Transverse colon (tissue), 4 donors: Measurements from ENCODE around the gene CUZD1. TPM values are rescaled to one million over a fixed set of nuclear protein-coding genes. Genes with fewer than 3 reads are reported as not detected.

Source experiments
- DNase-seq: peaks from one replicate; pipeline ENCODE4 v3.0.0-alpha.2; 2019
- H3K27ac ChIP-seq, 4 donors: fragments of 200-600 bp; sonication (generic); 2 replicates each; pipeline ENCODE4 v1.5.1; 2016 to 2018; ENCODE audit warnings: inconsistent platforms in 4 of 4
- H3K27me3 ChIP-seq: fragments of 200-600 bp; sonication (generic); 2 replicates; pipeline ENCODE4 v1.5.1; 2017; ENCODE audit warnings: inconsistent platforms
- H3K36me3 ChIP-seq, 4 donors: fragments of 200-600 bp; sonication (generic); 2 replicates each; pipeline ENCODE4 v1.5.1; 2017 to 2019; ENCODE audit warnings: inconsistent platforms in 4 of 4
- H3K4me1 ChIP-seq, 4 donors: fragments of 200-600 bp; sonication (generic); 2 replicates each; pipeline ENCODE4 v1.5.1; 2017 to 2020; ENCODE audit warnings: inconsistent platforms in 4 of 4
- H3K4me3 ChIP-seq, 4 donors: fragments of 200-600 bp; sonication (generic); 1 replicate in 1 of 4; 2 replicates in 3 of 4; pipeline versions ENCODE4 v1.5.1 to v1.6.1; 2017 to 2019; ENCODE audit warnings: inconsistent platforms in 4 of 4
- H3K9me3 ChIP-seq, 2 donors: fragments of 200-600 bp; sonication (generic); 2 replicates each; pipeline ENCODE4 v1.5.1; 2017 to 2019; ENCODE audit warnings: inconsistent platforms in 2 of 2
- CTCF ChIP-seq, 5 experiments: fragments of 200-600 bp in 3 of 5; fragments of 450-650 bp in 2 of 5; sonication (generic) in 3 of 5; IDR thresholded peaks; 1 replicate in 2 of 5; 2 replicates in 3 of 5; pipeline ENCODE4 v1.5.1; 2016 to 2017; ENCODE audit warnings: antibody characterized with exemption in 5 of 5, inconsistent platforms in 3 of 5, mild to moderate bottlenecking in 2 of 5, moderate library complexity in 1 of 5
- EP300 ChIP-seq: sonication (generic); formaldehyde crosslinking; IDR thresholded peaks from one replicate; pipeline ENCODE4 v1.6.1; 2017; ENCODE audit warnings: antibody characterized with exemption, low read depth
- POLR2A ChIP-seq: fragments of 450-650 bp; IDR thresholded peaks from one replicate; pipeline ENCODE4 v1.6.1; 2016; ENCODE audit warnings: antibody characterized with exemption, mild to moderate bottlenecking, moderate library complexity
- POLR2AphosphoS5 ChIP-seq, 3 donors: sonication (generic); formaldehyde crosslinking; IDR thresholded peaks; one replicate each; pipeline ENCODE4 v1.6.1; 2016; ENCODE audit warnings: antibody characterized with exemption in 3 of 3
- whole genome bisulfite sequencing, 2 donors: methylation state at CpG; one replicate each; pipeline ENCODE4 v1.1.5; 2018; ENCODE audit warnings: low coverage in 1 of 2; 5-methylcytosine and 5-hydroxymethylcytosine counted together
- in situ Hi-C, 4 donors: fragments of 200-750 bp; cut with MboI; loops; one replicate each; pipeline versions ENCODE4 v1.15.0 to v1.15.1; 2017; ENCODE audit warnings: low sequenced_read_pairs in 3 of 4, low pct_ligation_motif_present in 1 of 4, low pct_unique_long_range_greater_than_20kb in 1 of 4
- intact Hi-C: fragments of 100-400 bp; cut with DNase I; formaldehyde crosslinking; loops from one replicate; pipeline ENCODE4 v1.15.1; 2023; ENCODE audit warnings: low total_unique reads
- total RNA-seq, 4 donors: library from RNA; depleted of rRNA; stranded (reverse); fragments of >200 nt; gene quantifications; one replicate each; pipeline ENCODE4 v1.1.0, GENCODE V29; 2016

The CUZD1 gene
- total RNA-seq: 1 to 10 TPM in 1 of 4 donors, under 1 TPM in 1, not detected in 2; 0.41 to 1.1 TPM

GRCh38 chr10:122845783-122846332 is at the start of gene CUZD1:
CUZD1 (minus strand) TSS chr10:122845857; CDS start chr10:122845843, 14 bp downstream.
- no peak within 1 kb of the TSS for H3K4me3 ChIP-seq
- no peak within 1 kb of the TSS for H3K27ac ChIP-seq
- no peaks in the 10 kb centered on the region for H3K4me1 ChIP-seq

GRCh38 chr10:122894261-122894944 is 48.7 kb upstream of the CUZD1 start:
- DNase-seq: no peak
- Histone ChIP-seq H3K27me3 (no peaks in the 10 kb centered on the region), H3K36me3 (no peaks in the 10 kb centered on the region), H3K4me1 (no peaks in the 10 kb centered on the region), H3K27ac (no peak overlapping the region), H3K4me3 (no peak overlapping the region), H3K9me3 (no peaks in the 10 kb centered on the region)
- 90 to 92% methylated on average over 5 of the region's 5 CpGs for WGBS, 2 donors
- in situ Hi-C loops (no loop called here), intact Hi-C loops (no loop called here)
- no peak for TF ChIP-seq EP300
- TF ChIP-seq POLR2AphosphoS5 (IDR thresholded peaks at IDR 0.05): no peak
- TF ChIP-seq POLR2A: no peak
- TF ChIP-seq CTCF (IDR thresholded peaks at IDR 0.05): no peak

More at GRCh38 chr10:122845783-122846332, at the start of gene CUZD1:
- no peaks in the 10 kb centered on the region for H3K27me3 ChIP-seq
- no peaks in the 10 kb centered on the region for H3K9me3 ChIP-seq
- no peak for TF ChIP-seq POLR2A
- TF ChIP-seq EP300: no peak
- TF ChIP-seq CTCF (IDR thresholded peaks at IDR 0.05): no peak
- no peak for TF ChIP-seq POLR2AphosphoS5 (IDR thresholded peaks at IDR 0.05)
- WGBS, 2 donors: 76% methylated on average over 5 of the region's 5 CpGs; no CpG with 5 or more reads in 1 of the 2 donors
- DNase-seq: no peak
- H3K36me3 ChIP-seq: no peaks in the 10 kb centered on the region
- intact Hi-C loops: loop anchor here (1.0 kb wide), 1 partner anchor 19 kb away; no protein-coding TSS in a partner anchor
- in situ Hi-C loops: no loop called here

GRCh38 chr10:122884166-122884565 is 38.5 kb upstream of the CUZD1 start:
- no peak overlapping the region for H3K4me3 ChIP-seq
- H3K27me3 ChIP-seq: no peaks in the 10 kb centered on the region
- in situ Hi-C loops: no loop called here
- H3K27ac ChIP-seq: no peak overlapping the region
- DNase-seq: no peak
- 70 to 96% methylated on average over 1 of the region's 1 CpG for WGBS, 2 donors
- no peak for TF ChIP-seq CTCF (IDR thresholded peaks at IDR 0.05)
- no peak for TF ChIP-seq POLR2A
- no peak for TF ChIP-seq POLR2AphosphoS5 (IDR thresholded peaks at IDR 0.05)
- TF ChIP-seq EP300: no peak
- H3K4me1 ChIP-seq: peaks cover 4 to 6% (median 5%) of the 10 kb centered on the region in 4 donors
- H3K9me3 ChIP-seq: no peaks in the 10 kb centered on the region
- H3K36me3 ChIP-seq: no peaks in the 10 kb centered on the region
- intact Hi-C loops: loop anchor here (10.0 kb wide), 1 partner anchor 61 kb away; no protein-coding TSS in a partner anchor

- TF ChIP-seq POLR2AphosphoS5 (IDR thresholded peaks at IDR 0.05) (no peak), EP300 (no peak), POLR2A (no peak), CTCF (IDR thresholded peaks at IDR 0.05) (no peak)
- Histone ChIP-seq H3K27ac (no peak overlapping the region), H3K9me3 (no peaks in the 10 kb centered on the region), H3K4me1 (peaks cover 4 to 18% (median 11%) of the 10 kb centered on the region in 4 donors), H3K27me3 (no peaks in the 10 kb centered on the region), H3K36me3 (no peaks in the 10 kb centered on the region), H3K4me3 (no peak overlapping the region)
- in situ Hi-C loops: no loop called here
- intact Hi-C loops: loop anchor here (10.0 kb wide), 1 partner anchor 62 kb away; no protein-coding TSS in a partner anchor
- DNase-seq: no peak
Observed at GRCh38 chr10:122882766-122883165, 37.1 kb upstream of the CUZD1 start.
